ENCODE measurements around the gene PRPS1.

Gene PRPS1

GRCh38 chrX:107659286-107659685 is 31.0 kb downstream of the PRPS1 start:
- TF ChIP-seq GATA2 (IDR thresholded peaks at IDR 0.05; ENCODE audit: low read depth, low read length) (no peak), GATA3 (IDR thresholded peaks at IDR 0.05; ENCODE audit: low read depth, low read length) (no peak)

- no peak for TF ChIP-seq GATA2 (IDR thresholded peaks at IDR 0.05; ENCODE audit: low read depth, low read length)
- no peak for TF ChIP-seq GATA3 (IDR thresholded peaks at IDR 0.05; ENCODE audit: low read depth, low read length)
These were observed 31.5 kb downstream of the PRPS1 start for GRCh38 chrX:107659768-107660167.

- TF ChIP-seq GATA2 (IDR thresholded peaks at IDR 0.05; ENCODE audit: low read depth, low read length) (no peak), GATA3 (IDR thresholded peaks at IDR 0.05; ENCODE audit: low read depth, low read length) (no peak)
These were observed 33.8 kb downstream of the PRPS1 start for GRCh38 chrX:107662145-107662544.

DNA sequence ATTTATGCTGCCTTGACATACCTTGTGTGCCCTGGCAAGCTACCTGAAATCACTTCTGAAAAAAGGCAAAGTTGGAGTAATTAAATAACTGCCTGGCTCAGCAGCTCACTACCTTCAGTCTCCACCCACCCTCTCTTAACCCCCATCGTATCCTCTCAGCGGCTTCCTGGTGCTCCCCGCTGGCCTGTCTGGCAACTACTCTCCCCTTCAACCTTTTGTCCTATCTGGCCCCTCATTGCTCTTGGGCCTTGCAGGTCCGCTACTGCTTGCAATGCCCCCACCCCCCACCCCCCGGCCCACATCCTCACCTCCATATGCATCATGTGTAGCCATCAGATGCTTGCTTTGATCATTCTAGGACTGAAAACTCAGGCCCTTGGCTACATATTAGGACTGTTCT is 34.5 kb downstream of the PRPS1 start:
- TF ChIP-seq GATA3 (IDR thresholded peaks at IDR 0.05; ENCODE audit: low read depth, low read length) (no peak), GATA2 (IDR thresholded peaks at IDR 0.05; ENCODE audit: low read depth, low read length) (no peak)

DNA sequence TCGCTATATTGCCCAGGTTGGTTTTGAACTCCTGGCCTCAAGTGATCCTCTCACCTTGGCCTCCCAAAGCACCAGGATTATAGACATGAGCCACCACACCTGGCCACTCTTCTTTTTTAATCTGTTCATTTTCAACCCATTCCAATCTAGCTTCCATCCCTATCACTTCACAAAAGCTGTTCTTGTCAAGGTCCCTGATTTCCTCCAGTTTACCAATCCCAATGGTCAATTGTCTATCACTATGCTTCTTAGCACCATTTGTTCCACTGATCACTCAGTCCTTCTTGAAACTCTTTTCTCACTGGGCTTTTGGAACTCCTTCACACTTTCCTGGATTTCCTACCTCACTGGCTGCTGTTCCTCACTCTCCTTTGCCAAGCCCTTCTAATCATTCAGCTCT is 38.6 kb downstream of the PRPS1 start:
- TF ChIP-seq GATA3 (IDR thresholded peaks at IDR 0.05; ENCODE audit: low read depth, low read length) (no peak), GATA2 (IDR thresholded peaks at IDR 0.05; ENCODE audit: low read depth, low read length) (no peak)

DNA sequence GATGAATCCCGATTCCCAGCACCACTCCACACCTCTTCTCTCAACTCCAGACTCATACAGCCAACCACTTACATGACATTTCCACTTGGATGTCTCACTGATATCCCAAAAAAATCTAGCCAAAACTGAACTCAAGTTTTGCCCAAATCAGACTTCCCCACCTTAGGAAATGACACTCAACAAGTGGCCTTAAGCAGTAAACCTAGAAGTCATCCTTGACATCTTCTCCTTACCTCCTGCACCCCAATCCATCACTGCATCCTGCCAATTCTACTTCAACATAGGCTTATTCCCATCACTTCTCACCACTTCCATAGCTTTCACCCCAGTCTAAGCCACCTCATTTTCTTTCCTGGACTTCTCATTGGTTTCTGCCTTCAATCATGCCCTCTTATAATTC is 39.1 kb downstream of the PRPS1 start:
- TF ChIP-seq GATA2 (IDR thresholded peaks at IDR 0.05; ENCODE audit: low read depth, low read length) (no peak), GATA3 (IDR thresholded peaks at IDR 0.05; ENCODE audit: low read depth, low read length) (no peak)

GRCh38 chrX:107669261-107669660 is 41.0 kb downstream of the PRPS1 start:
- TF ChIP-seq GATA2 (IDR thresholded peaks at IDR 0.05; ENCODE audit: low read depth, low read length): no peak
- TF ChIP-seq GATA3 (IDR thresholded peaks at IDR 0.05; ENCODE audit: low read depth, low read length): no peak

DNA sequence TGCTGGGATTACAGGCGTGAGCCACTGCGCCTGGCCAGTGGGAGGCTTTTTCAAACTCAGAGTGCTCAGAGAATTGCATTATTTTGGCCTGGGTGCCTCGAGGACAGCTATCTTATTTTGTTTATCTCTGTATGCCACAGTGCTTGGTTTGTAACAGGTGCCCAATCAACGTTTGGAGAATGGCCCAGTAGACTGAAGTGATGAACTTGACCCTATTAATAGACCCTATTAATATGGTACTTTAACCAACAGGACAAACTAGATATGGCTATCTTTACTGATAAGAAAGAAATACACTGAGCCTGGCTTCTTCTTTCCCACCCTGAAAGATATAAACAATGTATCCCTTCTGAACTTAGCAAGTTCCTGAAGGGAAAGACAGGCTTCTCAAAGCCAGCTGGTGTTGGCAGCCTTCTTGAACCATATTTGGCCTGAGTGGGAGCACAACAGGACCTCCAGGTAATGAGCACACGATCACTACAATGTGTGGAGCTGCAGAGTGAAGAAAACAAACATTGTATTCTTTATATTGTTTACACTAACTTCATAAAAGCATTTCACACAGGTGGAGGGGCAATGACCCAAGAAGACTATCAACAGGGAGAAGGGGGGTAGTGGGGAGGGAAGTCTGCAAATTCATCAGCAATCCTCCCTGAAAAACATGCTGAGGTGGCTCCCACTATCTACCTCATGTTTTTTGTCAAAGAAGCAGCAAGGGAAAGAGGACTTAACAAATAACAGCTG is 41.7 kb downstream of the PRPS1 start:
- no peak for TF ChIP-seq GATA2 (IDR thresholded peaks at IDR 0.05; ENCODE audit: low read depth, low read length)
- TF ChIP-seq GATA3 (IDR thresholded peaks at IDR 0.05; ENCODE audit: low read depth, low read length): no peak

DNA sequence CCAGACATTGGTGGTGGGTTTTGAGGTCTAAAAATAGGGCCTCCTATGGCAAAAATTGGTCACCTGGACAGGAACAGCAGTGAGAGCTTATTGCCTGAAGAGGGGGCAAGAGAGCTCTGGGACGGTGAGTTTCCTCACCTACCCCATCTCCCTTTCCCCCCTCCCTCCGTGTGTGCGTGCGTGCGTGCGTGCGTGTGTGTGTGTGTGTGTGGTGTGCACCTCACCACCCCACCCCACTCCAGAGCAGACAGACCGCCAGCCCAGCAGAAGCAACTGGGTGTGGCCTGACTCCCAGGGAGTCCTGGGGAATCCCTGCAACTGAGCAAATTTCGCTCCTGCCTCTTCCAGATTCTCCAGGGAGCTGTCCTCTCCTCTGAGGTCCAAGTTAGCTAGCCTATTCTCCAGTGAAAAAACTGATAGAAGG is 44.7 kb downstream of the PRPS1 start:
- TF ChIP-seq GATA2 (IDR thresholded peaks at IDR 0.05; ENCODE audit: low read depth, low read length): no peak
- no peak for TF ChIP-seq GATA3 (IDR thresholded peaks at IDR 0.05; ENCODE audit: low read depth, low read length)

- TF ChIP-seq GATA2 (IDR thresholded peaks at IDR 0.05; ENCODE audit: low read depth, low read length) (no peak), GATA3 (IDR thresholded peaks at IDR 0.05; ENCODE audit: low read depth, low read length) (no peak)
These were observed 45.1 kb downstream of the PRPS1 start for GRCh38 chrX:107673431-107673830.

- no peak for TF ChIP-seq GATA3 (IDR thresholded peaks at IDR 0.05; ENCODE audit: low read depth, low read length)
- no peak for TF ChIP-seq GATA2 (IDR thresholded peaks at IDR 0.05; ENCODE audit: low read depth, low read length)
These were observed 45.7 kb downstream of the PRPS1 start for GRCh38 chrX:107673933-107674479.

DNA sequence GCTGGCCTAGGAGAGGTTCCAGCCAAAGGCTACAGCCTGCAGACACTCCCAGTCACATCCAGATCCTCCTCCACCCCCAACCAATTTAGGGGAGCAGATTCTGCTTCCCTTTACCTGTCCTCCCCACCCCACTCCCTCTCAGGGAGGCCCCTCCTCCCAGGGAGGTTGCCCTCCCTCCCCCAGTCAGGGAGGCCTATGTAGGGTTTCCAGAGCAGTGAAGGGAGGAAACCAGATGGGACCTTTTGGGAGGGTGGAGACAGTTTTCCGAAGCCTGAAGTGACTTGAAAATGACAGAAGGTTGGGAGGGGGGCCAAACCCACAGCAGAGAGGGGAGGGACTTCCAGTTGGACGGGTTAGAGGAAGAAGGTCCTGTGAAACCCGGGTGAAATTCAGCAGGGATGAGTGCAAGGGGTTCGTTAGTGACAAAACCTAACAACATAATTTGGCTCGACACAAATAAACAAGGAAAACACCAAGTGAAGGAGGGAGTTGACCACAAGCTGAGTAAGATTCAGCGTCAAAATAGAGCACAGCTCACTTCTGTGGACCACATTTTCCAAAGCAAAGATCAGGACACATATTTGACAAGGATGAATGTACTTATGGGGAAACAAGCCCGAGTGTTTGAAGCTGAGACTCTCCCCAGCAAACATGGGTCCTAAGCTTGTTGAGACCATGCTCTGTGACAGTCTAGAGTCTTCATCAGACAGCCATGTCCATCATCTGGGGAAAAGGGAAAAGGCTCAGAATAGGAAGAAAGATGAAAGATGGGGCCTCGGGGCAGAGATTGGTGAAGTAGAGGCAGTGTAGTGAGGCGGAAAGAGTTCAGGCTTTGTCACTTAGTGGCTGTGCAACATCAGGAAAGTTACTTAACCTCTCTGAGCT is 46.4 kb downstream of the PRPS1 start:
- no peak for TF ChIP-seq GATA2 (IDR thresholded peaks at IDR 0.05; ENCODE audit: low read depth, low read length)
- no peak for TF ChIP-seq GATA3 (IDR thresholded peaks at IDR 0.05; ENCODE audit: low read depth, low read length)

GRCh38 chrX:107675365-107675654 is 47.0 kb downstream of the PRPS1 start:
- no peak for TF ChIP-seq GATA2 (IDR thresholded peaks at IDR 0.05; ENCODE audit: low read depth, low read length)
- no peak for TF ChIP-seq GATA3 (IDR thresholded peaks at IDR 0.05; ENCODE audit: low read depth, low read length)

DNA sequence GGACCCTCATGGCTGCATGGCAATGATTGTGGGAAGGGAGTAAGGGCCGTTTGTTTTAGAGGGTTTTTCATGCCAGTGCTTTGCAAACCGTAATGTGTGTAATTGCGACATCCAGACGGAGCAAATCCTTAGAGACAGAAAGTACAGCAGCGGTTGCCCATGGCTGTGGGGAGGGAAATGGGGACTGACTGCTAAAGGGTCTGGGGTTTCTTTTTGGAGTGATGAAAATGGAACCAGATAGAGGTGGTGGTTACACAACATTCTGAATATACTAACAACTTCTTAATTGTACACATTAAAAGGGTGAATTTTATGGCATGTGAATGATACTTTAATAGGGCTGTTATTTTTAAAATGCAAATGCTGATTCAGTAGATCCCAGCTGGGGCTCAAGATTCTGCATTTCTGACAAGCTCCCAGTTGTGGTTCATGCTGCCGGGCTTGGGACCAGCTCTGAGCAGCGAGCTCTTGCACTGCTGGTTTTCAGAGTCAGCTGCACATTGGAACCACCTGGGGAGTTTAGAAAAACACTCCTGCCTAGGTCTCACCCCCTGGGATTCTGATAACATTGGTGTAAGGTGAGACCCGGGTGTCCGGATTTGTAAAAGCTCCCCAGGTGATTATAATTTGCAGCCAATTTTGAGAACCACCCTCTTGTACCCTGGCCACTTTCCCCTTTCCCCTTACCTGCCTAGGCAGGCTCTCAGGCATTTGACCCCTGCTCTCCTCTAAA is 47.7 kb downstream of the PRPS1 start:
- no peak for TF ChIP-seq GATA3 (IDR thresholded peaks at IDR 0.05; ENCODE audit: low read depth, low read length)
- no peak for TF ChIP-seq GATA2 (IDR thresholded peaks at IDR 0.05; ENCODE audit: low read depth, low read length)

Data from SH-SY5Y (cell line).